ENCODE data around the gene IL17F. TPM values are rescaled to one million over a fixed set of nuclear protein-coding genes. Genes with fewer than 3 reads are reported as not detected.

Gene IL17F
- total RNA-seq, 1 experiment from 2014 or later = not detected

DNA sequence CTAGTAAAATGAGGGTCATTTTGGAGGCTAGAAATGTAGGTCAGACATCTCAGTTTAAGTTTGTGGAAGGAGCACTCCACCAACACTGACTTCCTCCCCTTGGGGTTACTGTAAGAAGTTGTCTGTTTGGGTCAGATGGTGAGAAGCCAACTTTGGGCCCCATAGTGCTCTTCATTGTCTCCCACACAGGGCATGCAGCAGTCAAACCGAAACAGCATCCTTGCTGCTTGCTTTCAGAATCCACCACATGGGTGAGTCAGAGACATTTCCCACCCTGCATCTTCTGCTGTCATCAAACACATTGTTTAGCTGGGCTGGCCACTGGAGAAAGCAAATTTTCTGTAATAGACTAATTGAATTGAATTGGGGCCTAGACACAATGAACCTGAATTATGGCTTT, 16.8 kb downstream of the IL17F start:
- no peaks in the 10 kb centered on the region for H3K4me1 ChIP-seq (ENCODE audit: insufficient read depth, low read length)
- H3K36me3 ChIP-seq (ENCODE audit: low read depth, low read length) = no peaks in the 10 kb centered on the region
- ATAC-seq (no peak), DNase-seq (no peak)
- H3K27ac ChIP-seq (ENCODE audit: low read length) = no peak overlapping the region
- ChIA-PET CTCF (no interaction called here), POLR2A (ENCODE audit: unreplicated experiment) (no interaction called here)
- no peaks in the 10 kb centered on the region for H3K9me2 ChIP-seq (replicated peaks; ENCODE audit: low read length)
- peaks cover 22% of the 10 kb centered on the region; the same call in 1 of the 2 replicates for H3K27me3 ChIP-seq (ENCODE audit: low read length)
- no peaks in the 10 kb centered on the region for H3K9me3 ChIP-seq (ENCODE audit: low read length)
- no peaks in the 10 kb centered on the region for H3F3A ChIP-seq (ENCODE audit: low read length, unreplicated experiment)
- H2AFZ ChIP-seq (ENCODE audit: low read length) = no peak overlapping the region
- H4K20me1 ChIP-seq (ENCODE audit: low read length) = no peaks in the 10 kb centered on the region
- no peak overlapping the region for H3K4me3 ChIP-seq (ENCODE audit: low read length)
- no peak overlapping the region for H3K9ac ChIP-seq (ENCODE audit: low read length)
- BruUV-seq (replicated peaks) = no TSS peak
- TF ChIP-seq, protein P1, sequence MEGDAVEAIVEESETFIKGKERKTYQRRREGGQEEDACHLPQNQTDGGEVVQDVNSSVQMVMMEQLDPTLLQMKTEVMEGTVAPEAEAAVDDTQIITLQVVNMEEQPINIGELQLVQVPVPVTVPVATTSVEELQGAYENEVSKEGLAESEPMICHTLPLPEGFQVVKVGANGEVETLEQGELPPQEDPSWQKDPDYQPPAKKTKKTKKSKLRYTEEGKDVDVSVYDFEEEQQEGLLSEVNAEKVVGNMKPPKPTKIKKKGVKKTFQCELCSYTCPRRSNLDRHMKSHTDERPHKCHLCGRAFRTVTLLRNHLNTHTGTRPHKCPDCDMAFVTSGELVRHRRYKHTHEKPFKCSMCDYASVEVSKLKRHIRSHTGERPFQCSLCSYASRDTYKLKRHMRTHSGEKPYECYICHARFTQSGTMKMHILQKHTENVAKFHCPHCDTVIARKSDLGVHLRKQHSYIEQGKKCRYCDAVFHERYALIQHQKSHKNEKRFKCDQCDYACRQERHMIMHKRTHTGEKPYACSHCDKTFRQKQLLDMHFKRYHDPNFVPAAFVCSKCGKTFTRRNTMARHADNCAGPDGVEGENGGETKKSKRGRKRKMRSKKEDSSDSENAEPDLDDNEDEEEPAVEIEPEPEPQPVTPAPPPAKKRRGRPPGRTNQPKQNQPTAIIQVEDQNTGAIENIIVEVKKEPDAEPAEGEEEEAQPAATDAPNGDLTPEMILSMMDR (conservative IDR thresholded peaks at IDR 0.05; ENCODE audit: low read depth, low read length) = no peak
- no peak for TF ChIP-seq EZH2phosphoT487 (IDR thresholded peaks at IDR 0.05; ENCODE audit: borderline replicate concordance, low read length)
- no peak for TF ChIP-seq EZH2 (IDR thresholded peaks at IDR 0.05; ENCODE audit: low read length, unreplicated experiment)
- H3K4me2 ChIP-seq (ENCODE audit: low read length) = no peak overlapping the region
- H3K79me2 ChIP-seq (ENCODE audit: low read length) = no peaks in the 10 kb centered on the region
- intact Hi-C loops (cut with micrococcal nuclease) = no loop called here

GRCh38 chr6:52221302-52221701, 23.0 kb downstream of the IL17F start:
- intact Hi-C loops (cut with micrococcal nuclease) = no loop called here
- Histone ChIP-seq H3K9me2 (replicated peaks; ENCODE audit: low read length) (no peaks in the 10 kb centered on the region), H3K4me3 (ENCODE audit: low read length) (no peak overlapping the region), H3K27me3 (ENCODE audit: low read length) (peaks cover 30% of the 10 kb centered on the region; the same call in 1 of the 2 replicates), H4K20me1 (ENCODE audit: low read length) (no peaks in the 10 kb centered on the region), H2AFZ (ENCODE audit: low read length) (no peak overlapping the region), H3K9me3 (ENCODE audit: low read length) (no peaks in the 10 kb centered on the region), H3K79me2 (ENCODE audit: low read length) (no peaks in the 10 kb centered on the region), H3K9ac (ENCODE audit: low read length) (no peak overlapping the region), H3K4me1 (ENCODE audit: insufficient read depth, low read length) (no peaks in the 10 kb centered on the region), H3F3A (ENCODE audit: low read length, unreplicated experiment) (no peaks in the 10 kb centered on the region), H3K36me3 (ENCODE audit: low read depth, low read length) (no peaks in the 10 kb centered on the region), H3K27ac (ENCODE audit: low read length) (no peak overlapping the region), H3K4me2 (ENCODE audit: low read length) (no peak overlapping the region)
- TF ChIP-seq EZH2 (IDR thresholded peaks at IDR 0.05; ENCODE audit: low read length, unreplicated experiment) (no peak), EZH2phosphoT487 (IDR thresholded peaks at IDR 0.05; ENCODE audit: borderline replicate concordance, low read length) (no peak)
- TF ChIP-seq, protein P1 (conservative IDR thresholded peaks at IDR 0.05; ENCODE audit: low read depth, low read length) = no peak
- no peak for ATAC-seq
- POLR2A ChIA-PET (ENCODE audit: unreplicated experiment) = no interaction called here
- CTCF ChIA-PET = no interaction called here
- DNase-seq = no peak
- BruUV-seq (replicated peaks) = no TSS peak

DNA sequence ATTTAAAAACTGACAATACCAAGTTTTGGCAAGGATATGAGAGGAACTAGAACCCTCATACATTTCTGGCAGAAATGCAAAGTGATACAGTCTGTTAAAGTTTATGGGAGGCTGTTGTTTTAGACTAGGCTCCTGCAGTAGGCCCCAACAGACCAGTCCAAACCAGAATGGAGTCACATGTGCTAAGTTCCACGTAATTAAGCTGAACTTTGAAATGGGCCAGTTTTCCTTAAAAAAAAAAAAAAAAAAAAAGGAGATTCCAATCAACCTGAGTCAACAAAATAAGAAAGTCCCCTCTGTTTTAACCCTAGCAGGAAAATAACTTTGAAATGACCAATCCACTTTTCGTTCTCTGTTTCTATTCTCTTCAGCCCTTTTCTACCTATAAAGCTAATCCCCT, 26.5 kb downstream of the IL17F start:
- H3K4me1 ChIP-seq (ENCODE audit: insufficient read depth, low read length) = no peaks in the 10 kb centered on the region
- POLR2A ChIA-PET (ENCODE audit: unreplicated experiment) = no interaction called here
- CTCF ChIA-PET = no interaction called here
- ATAC-seq = no peak
- no peaks in the 10 kb centered on the region for H3K36me3 ChIP-seq (ENCODE audit: low read depth, low read length)
- H3K27ac ChIP-seq (ENCODE audit: low read length) = no peak overlapping the region
- H3K9me3 ChIP-seq (ENCODE audit: low read length) = no peaks in the 10 kb centered on the region
- intact Hi-C loops (cut with micrococcal nuclease) = no loop called here
- TF ChIP-seq EZH2 (IDR thresholded peaks at IDR 0.05; ENCODE audit: low read length, unreplicated experiment) (no peak), EZH2phosphoT487 (IDR thresholded peaks at IDR 0.05; ENCODE audit: borderline replicate concordance, low read length) (no peak)
- TF ChIP-seq, protein P1 (conservative IDR thresholded peaks at IDR 0.05; ENCODE audit: low read depth, low read length) = no peak
- H3F3A ChIP-seq (ENCODE audit: low read length, unreplicated experiment) = no peaks in the 10 kb centered on the region
- H2AFZ ChIP-seq (ENCODE audit: low read length) = no peak overlapping the region
- H3K4me3 ChIP-seq (ENCODE audit: low read length) = no peak overlapping the region
- DNase-seq = no peak
- peaks cover 26% of the 10 kb centered on the region; the same call in 1 of the 2 replicates for H3K27me3 ChIP-seq (ENCODE audit: low read length)
- no peaks in the 10 kb centered on the region for H3K79me2 ChIP-seq (ENCODE audit: low read length)
- no peaks in the 10 kb centered on the region for H3K9me2 ChIP-seq (replicated peaks; ENCODE audit: low read length)
- H3K9ac ChIP-seq (ENCODE audit: low read length) = no peak overlapping the region
- H3K4me2 ChIP-seq (ENCODE audit: low read length) = no peak overlapping the region
- no peaks in the 10 kb centered on the region for H4K20me1 ChIP-seq (ENCODE audit: low read length)
- no TSS peak for BruUV-seq (replicated peaks)
